HFFc6 (cell line): ENCODE measurements around the gene SFXN2. TPM values are rescaled to one million over a fixed set of nuclear protein-coding genes. Genes with fewer than 3 reads are reported as not detected.
"Not testable (repeated sequence)": the region's sequence is repeated elsewhere in the genome, so short reads cannot be mapped to it uniquely, and the experiment has no call there.

ENCODE experiments used
- DNase-seq: peaks from one replicate; pipeline ENCODE4 v3.0.0-alpha.2; 2018
- H3K27ac Mint-ChIP-seq: 2 replicates; pipeline ENCODE4 v1.8.0; 2020; ENCODE audit warnings: mild to moderate bottlenecking, mixed read lengths
- H3K27me3 Mint-ChIP-seq: 2 replicates; pipeline ENCODE4 v1.8.0; 2021; ENCODE audit warnings: mild to moderate bottlenecking, moderate library complexity, mixed read lengths; ENCODE audit not compliant: insufficient read depth
- H3K36me3 Mint-ChIP-seq: 2 replicates; pipeline ENCODE4 v1.8.0; 2021; ENCODE audit warnings: low read depth, mixed read lengths
- H3K4me1 Mint-ChIP-seq: 2 replicates; pipeline ENCODE4 v1.8.0; 2020; ENCODE audit warnings: low read depth, mixed read lengths
- H3K4me3 Mint-ChIP-seq: 2 replicates; pipeline ENCODE4 v1.8.0; 2020; ENCODE audit warnings: mild to moderate bottlenecking, moderate library complexity, mixed read lengths
- H3K9me3 Mint-ChIP-seq: 2 replicates; pipeline ENCODE4 v1.8.0; 2020; ENCODE audit warnings: mild to moderate bottlenecking, mixed read lengths
- CTCF ChIP-seq: fragments of 200-600 bp; sonication (generic); IDR thresholded peaks from 2 replicates; pipeline ENCODE4 v1.5.0; 2021; ENCODE audit warnings: antibody characterized with exemption, mild to moderate bottlenecking
- total RNA-seq, 6 experiments: library from RNA; stranded (reverse); fragmentation: NEBNext Ultra II Directional; extraction: Animal tissue kit (Norgen Biotek cat#: 25700); gene quantifications; 2 replicates in 1 of 6; 3 replicates in 5 of 6; pipeline ENCODE4 v1.2.3, GENCODE V29; 2021

The SFXN2 gene
- total RNA-seq, 6 experiments from 2014 or later, result 2.2 to 4.4 (median 3.5) TPM

GRCh38 chr10:102683736-102684135 is 30.7 kb upstream of the SFXN2 start:
- H3K36me3 Mint-ChIP-seq, result peaks cover 8% of the 10 kb centered on the region; the same call in 1 of the 2 replicates
- H3K9me3 Mint-ChIP-seq, result no peaks in the 10 kb centered on the region
- peaks cover 5% of the 10 kb centered on the region for H3K4me1 Mint-ChIP-seq
- no peak overlapping the region for H3K27ac Mint-ChIP-seq
- H3K4me3 Mint-ChIP-seq, result no peak overlapping the region
- no peak for TF ChIP-seq CTCF
- no peak for DNase-seq
- H3K27me3 Mint-ChIP-seq, result no peaks in the 10 kb centered on the region

- H3K27me3 Mint-ChIP-seq, result no peaks in the 10 kb centered on the region
- peaks cover 11% of the 10 kb centered on the region for H3K4me1 Mint-ChIP-seq
- H3K4me3 Mint-ChIP-seq, result no peak overlapping the region
- DNase-seq, result no peak
- TF ChIP-seq CTCF, result no peak
- H3K36me3 Mint-ChIP-seq, result peaks cover 2% of the 10 kb centered on the region
- H3K9me3 Mint-ChIP-seq, result no peaks in the 10 kb centered on the region
- H3K27ac Mint-ChIP-seq, result 0 out of 2 replicates have a peak overlapping the region, but pooled peaks have one; percentile 13
Measured at GRCh38 chr10:102691285-102692066, 23.0 kb upstream of the SFXN2 start.

GRCh38 chr10:102695401-102695800 is 19.0 kb upstream of the SFXN2 start:
- Mint-ChIP-seq H3K36me3 (peaks cover 19% of the 10 kb centered on the region), H3K4me1 (peaks cover 22% of the 10 kb centered on the region)
- not testable (repeated sequence) for DNase-seq, H3K9me3 Mint-ChIP-seq, H3K4me3 Mint-ChIP-seq, H3K27ac Mint-ChIP-seq, H3K27me3 Mint-ChIP-seq

- no peaks in the 10 kb centered on the region for H3K27me3 Mint-ChIP-seq
- H3K27ac Mint-ChIP-seq, result no peak overlapping the region
- TF ChIP-seq CTCF, result no peak
- peaks cover 23% of the 10 kb centered on the region for H3K4me1 Mint-ChIP-seq
- DNase-seq, result no peak
- no peak overlapping the region for H3K4me3 Mint-ChIP-seq
- H3K36me3 Mint-ChIP-seq, result peaks cover 19% of the 10 kb centered on the region
- no peaks in the 10 kb centered on the region for H3K9me3 Mint-ChIP-seq
Measured at GRCh38 chr10:102696736-102697135, 17.7 kb upstream of the SFXN2 start.

GRCh38 chr10:102698894-102699293 is 15.5 kb upstream of the SFXN2 start:
- H3K9me3 Mint-ChIP-seq, result no peaks in the 10 kb centered on the region
- H3K36me3 Mint-ChIP-seq, result peaks cover 19% of the 10 kb centered on the region
- H3K27me3 Mint-ChIP-seq, result no peaks in the 10 kb centered on the region
- no peak overlapping the region for H3K27ac Mint-ChIP-seq
- TF ChIP-seq CTCF, result no peak
- no peak overlapping the region for H3K4me3 Mint-ChIP-seq
- DNase-seq, result no peak
- H3K4me1 Mint-ChIP-seq, result peaks cover 18% of the 10 kb centered on the region

GRCh38 chr10:102701272-102701671 is 13.2 kb upstream of the SFXN2 start:
- Mint-ChIP-seq H3K27ac (no peak overlapping the region), H3K4me1 (peaks cover 32% of the 10 kb centered on the region), H3K4me3 (no peak overlapping the region), H3K9me3 (no peaks in the 10 kb centered on the region), H3K27me3 (no peaks in the 10 kb centered on the region), H3K36me3 (peaks cover 25% of the 10 kb centered on the region)
- TF ChIP-seq CTCF, result no peak
- DNase-seq, result no peak
